ENCODE measurements around the gene ZNF70.

GRCh38 chr22:23782252-23782651 lies 31.3 kb upstream of the ZNF70 start:
- TF ChIP-seq EZH2 (IDR thresholded peaks at IDR 0.05) (no peak), CTCF (IDR thresholded peaks at IDR 0.05) (no peak), EZH2phosphoT487 (IDR thresholded peaks at IDR 0.05) (no peak)

Measured in neural progenitor cell (in vitro differentiated cells).